ENCODE measurements around the gene SLC6A2.

The SLC6A2 gene

GRCh38 chr16:55678161-55678821 lies 22.5 kb downstream of the SLC6A2 start:
- DNase-seq = no peak

- no peak for DNase-seq
These were observed 26.3 kb downstream of the SLC6A2 start for GRCh38 chr16:55682086-55682485.

- DNase-seq = no peak
These were observed 30.2 kb downstream of the SLC6A2 start for GRCh38 chr16:55685973-55686372.

- no peak for DNase-seq
These were observed 30.9 kb downstream of the SLC6A2 start for GRCh38 chr16:55686671-55687070.

- DNase-seq = no peak
These were observed 32.0 kb downstream of the SLC6A2 start for GRCh38 chr16:55687802-55688201.

GRCh38 chr16:55690841-55691240 lies 35.1 kb downstream of the SLC6A2 start:
- no peak for DNase-seq

- no peak for DNase-seq
These were observed 36.0 kb downstream of the SLC6A2 start for GRCh38 chr16:55691771-55692170.

GRCh38 chr16:55695595-55695994 lies 39.8 kb downstream of the SLC6A2 start:
- no peak for DNase-seq

GRCh38 chr16:55697867-55698266 lies 42.1 kb downstream of the SLC6A2 start:
- no peak for DNase-seq

- DNase-seq = no peak
These were observed 42.5 kb downstream of the SLC6A2 start for GRCh38 chr16:55698331-55698730.

GRCh38 chr16:55698946-55699345 lies 43.2 kb downstream of the SLC6A2 start:
- DNase-seq = no peak

- DNase-seq = no peak
These were observed 43.8 kb downstream of the SLC6A2 start for GRCh38 chr16:55699616-55700015.

- no peak for DNase-seq
These were observed 44.3 kb downstream of the SLC6A2 start for GRCh38 chr16:55700067-55700466.

- no peak for DNase-seq
These were observed 45.2 kb downstream of the SLC6A2 start for GRCh38 chr16:55700961-55701360.

GRCh38 chr16:55701442-55702319 lies 45.9 kb downstream of the SLC6A2 start:
- DNase-seq = peak; percentile 17 to 30

- peak in 1 of 2 donors; percentile 14 for DNase-seq
These were observed 47.5 kb downstream of the SLC6A2 start for GRCh38 chr16:55703003-55704001.

- no peak for DNase-seq
These were observed 51.1 kb downstream of the SLC6A2 start for GRCh38 chr16:55706739-55707384.

- DNase-seq = no peak
These were observed 54.0 kb downstream of the SLC6A2 start for GRCh38 chr16:55709801-55710200.

- DNase-seq = no peak
These were observed 54.7 kb downstream of the SLC6A2 start for GRCh38 chr16:55710466-55710865.

GRCh38 chr16:55711959-55712876 lies 56.4 kb downstream of the SLC6A2 start:
- DNase-seq = peak; percentile 35 to 58

GRCh38 chr16:55713103-55713502 lies 57.3 kb downstream of the SLC6A2 start:
- DNase-seq = no peak

Measured in CD4-positive, alpha-beta T cell treated with Interleukin-1 beta for 1 hour (primary cell).